Gastrocnemius medialis (tissue), 4 donors: Measurements from ENCODE around the gene KMT5C.

Experiments
- POLR2A ChIP-seq, 2 donors: fragments of 450-650 bp; IDR thresholded peaks; one replicate each; pipeline ENCODE4 v1.6.1; 2017; ENCODE audit warnings: antibody characterized with exemption in 2 of 2, mild to moderate bottlenecking in 2 of 2, moderate library complexity in 2 of 2
- TF ChIP-seq, protein P1 (sequence below), 5 experiments: fragments of 450-650 bp in 3 of 5; fragments of 200-600 bp in 2 of 5; sonication (generic) in 2 of 5; IDR thresholded peaks in 4 of 5; conservative IDR thresholded peaks in 1 of 5; 1 replicate in 4 of 5; 2 replicates in 1 of 5; pipeline ENCODE4 v1.5.1; 2016 to 2019; ENCODE audit warnings: antibody characterized with exemption in 5 of 5, mild to moderate bottlenecking in 3 of 5, moderate library complexity in 3 of 5

DNA sequence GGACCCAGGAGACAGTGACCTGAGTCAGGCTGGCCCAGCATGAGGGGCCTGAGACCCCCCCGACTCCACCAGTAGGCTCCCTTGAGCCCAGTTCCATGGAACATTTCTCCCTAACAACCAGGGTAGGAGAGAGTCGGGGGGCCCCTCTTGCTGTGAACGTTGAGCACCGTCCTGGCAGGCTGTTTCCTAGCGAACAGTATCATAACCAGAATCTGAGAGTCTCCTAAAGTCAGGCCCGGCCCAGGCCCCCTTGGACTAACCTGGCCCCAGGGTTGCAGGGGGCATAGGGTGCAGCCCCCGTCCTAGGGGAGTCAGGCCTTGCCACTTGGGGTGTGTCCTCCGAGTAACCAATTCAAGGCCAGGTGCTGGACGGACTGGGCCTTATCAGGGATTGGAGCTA is 28.3 kb upstream of the KMT5C start:
- TF ChIP-seq, protein P1, sequence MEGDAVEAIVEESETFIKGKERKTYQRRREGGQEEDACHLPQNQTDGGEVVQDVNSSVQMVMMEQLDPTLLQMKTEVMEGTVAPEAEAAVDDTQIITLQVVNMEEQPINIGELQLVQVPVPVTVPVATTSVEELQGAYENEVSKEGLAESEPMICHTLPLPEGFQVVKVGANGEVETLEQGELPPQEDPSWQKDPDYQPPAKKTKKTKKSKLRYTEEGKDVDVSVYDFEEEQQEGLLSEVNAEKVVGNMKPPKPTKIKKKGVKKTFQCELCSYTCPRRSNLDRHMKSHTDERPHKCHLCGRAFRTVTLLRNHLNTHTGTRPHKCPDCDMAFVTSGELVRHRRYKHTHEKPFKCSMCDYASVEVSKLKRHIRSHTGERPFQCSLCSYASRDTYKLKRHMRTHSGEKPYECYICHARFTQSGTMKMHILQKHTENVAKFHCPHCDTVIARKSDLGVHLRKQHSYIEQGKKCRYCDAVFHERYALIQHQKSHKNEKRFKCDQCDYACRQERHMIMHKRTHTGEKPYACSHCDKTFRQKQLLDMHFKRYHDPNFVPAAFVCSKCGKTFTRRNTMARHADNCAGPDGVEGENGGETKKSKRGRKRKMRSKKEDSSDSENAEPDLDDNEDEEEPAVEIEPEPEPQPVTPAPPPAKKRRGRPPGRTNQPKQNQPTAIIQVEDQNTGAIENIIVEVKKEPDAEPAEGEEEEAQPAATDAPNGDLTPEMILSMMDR (IDR thresholded peaks at IDR 0.05 in 4 of 5, conservative IDR thresholded peaks at IDR 0.05 in 1 of 5) = no peak
- no peak for TF ChIP-seq POLR2A (IDR thresholded peaks at IDR 0.05)
